GM18951 (cell line): ENCODE data around the gene KIF18A.
"Not testable (repeated sequence)": the region's sequence is repeated elsewhere in the genome, so short reads cannot be mapped to it uniquely, and the experiment has no call there.

Experiments used
- POLR2A ChIP-seq: IDR thresholded peaks from 4 replicates; pipeline ENCODE4 v1.6.1; 2011; ENCODE audit warnings: mild to moderate bottlenecking; ENCODE audit not compliant: insufficient read length, insufficient read depth; ENCODE audit errors: extremely low read depth
- in situ Hi-C: fragments of 300-500 bp; cut with MboI; formaldehyde crosslinking; loops from one replicate; pipeline ENCODE4 v1.12.0; 2022; ENCODE audit warnings: low sequenced_read_pairs, mixed read lengths, inconsistent platforms; ENCODE audit not compliant: unreplicated experiment

KIF18A gene

DNA sequence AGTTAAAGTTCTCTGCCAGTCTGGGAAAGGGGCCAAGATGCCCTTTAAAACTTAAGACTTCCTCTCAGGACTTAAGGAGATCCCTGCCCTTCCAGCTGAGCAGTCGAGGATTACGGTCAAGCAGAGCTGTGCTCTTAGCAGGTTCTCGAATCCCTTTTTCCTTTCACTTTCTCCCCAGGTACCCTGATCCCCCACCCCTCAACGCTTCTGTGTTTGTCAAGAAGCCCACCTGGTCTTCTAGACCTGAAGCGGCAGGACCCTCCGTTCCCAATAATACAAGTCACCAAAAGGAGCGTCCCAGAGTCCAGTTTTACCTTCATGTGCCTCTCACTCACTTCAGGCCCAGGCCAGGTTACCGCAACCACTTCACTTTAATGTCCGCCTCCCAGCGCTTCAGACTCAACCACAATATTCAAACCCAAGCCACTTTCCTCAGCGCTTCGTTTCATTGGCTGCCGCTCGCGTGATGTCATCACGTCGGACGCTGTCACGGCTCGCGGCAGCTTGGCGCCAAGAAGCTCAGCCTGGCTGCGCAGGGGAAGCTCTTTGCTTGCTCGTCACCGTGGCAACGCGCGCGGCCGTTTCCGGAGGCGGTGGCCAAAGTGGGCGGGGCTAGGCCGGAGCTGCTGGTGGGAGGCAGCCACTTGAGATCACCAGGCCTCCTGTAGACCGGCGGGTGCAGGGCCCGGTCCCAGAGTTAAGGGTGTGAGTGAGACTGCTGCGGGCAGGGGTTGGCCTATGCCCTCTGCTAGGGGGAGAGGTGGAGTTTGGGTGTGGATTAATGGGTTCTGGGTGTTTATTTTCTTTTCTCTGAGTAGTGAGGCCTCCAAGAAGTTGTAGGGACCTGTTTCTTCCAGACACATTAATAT is at the start of gene KIF18A, which contains the start of gene METTL15:
Gene KIF18A (minus strand): TSS at position 407 of the 869 bp plus-strand sequence. CDS start 10,209 bp downstream, outside the sequence.
Gene METTL15 (plus strand): TSS at position 639 of the 869 bp plus-strand sequence. CDS start 4,947 bp downstream, outside the sequence.
- TF ChIP-seq POLR2A: peak; percentile 71
- in situ Hi-C loops: no loop called here

DNA sequence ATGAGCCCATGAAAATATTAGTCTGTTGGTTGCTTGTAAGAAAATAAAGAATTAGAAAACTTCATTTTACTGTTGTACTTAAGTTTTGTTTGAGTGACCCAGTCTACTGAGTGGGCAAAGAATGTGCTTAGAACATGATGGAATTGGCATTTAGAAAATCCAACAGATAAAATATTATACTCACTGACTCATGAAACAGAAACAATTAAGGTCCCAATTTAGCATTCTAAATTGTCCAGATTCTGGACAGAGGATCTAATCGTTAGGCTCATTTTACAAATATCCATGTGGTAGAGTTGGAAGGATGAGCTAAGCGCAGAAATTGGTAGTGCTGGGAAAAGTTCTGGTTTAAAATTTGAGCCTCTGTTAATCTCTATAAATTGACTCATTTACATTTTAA is 45.6 kb upstream of the KIF18A start:
- TF ChIP-seq POLR2A: no peak
- in situ Hi-C loops: no loop called here

DNA sequence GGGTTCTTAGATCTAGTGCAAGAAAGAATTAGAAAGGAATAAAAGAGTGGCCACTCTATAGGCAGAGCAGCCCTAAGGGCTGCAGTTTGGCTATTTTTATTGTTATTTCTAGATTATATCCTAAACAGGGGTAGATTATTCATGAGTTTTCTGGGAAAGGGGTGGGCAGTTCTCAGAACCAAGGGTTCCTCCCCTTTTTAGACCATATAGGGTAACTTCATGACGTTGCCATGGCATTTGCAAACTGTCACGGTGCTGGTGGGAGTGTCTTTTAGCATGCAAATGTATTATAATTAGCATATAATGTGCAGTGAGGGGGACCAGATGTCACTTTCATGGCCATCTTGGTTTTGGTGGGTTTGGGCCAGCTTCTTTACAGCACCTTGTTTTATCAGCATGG is 44.8 kb upstream of the KIF18A start:
- no peak for TF ChIP-seq POLR2A
- in situ Hi-C loops: no loop called here

DNA sequence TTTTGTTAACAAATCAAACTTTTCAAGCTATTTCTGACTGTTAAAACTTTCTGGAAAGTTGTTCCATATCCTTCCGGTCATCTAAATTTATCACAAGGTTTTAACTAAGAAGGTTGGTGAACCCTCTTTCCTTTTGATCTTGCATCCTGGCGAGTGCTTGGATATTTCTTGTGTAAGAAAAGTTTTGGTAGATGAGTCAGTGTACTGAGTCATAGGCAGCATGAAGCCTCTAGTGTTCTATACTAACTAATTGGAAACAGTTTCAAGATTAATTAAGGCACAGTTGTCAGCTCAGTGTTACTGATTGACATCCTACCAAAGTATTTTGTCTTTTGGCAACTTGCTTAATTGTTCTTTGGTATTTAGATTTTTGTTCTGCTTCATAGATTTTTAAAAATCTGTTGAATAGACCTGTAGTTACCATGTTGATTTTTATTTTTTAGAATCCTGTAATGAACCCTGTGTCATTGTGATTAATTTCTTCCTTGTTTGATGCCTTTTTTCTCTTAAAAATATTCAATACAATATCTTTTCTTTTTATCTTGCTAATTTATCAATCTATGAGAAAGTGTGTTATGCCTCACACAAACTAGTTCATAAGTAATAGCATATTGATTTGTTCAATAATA is 38.3 kb upstream of the KIF18A start:
- TF ChIP-seq POLR2A: no peak
- in situ Hi-C loops: no loop called here

DNA sequence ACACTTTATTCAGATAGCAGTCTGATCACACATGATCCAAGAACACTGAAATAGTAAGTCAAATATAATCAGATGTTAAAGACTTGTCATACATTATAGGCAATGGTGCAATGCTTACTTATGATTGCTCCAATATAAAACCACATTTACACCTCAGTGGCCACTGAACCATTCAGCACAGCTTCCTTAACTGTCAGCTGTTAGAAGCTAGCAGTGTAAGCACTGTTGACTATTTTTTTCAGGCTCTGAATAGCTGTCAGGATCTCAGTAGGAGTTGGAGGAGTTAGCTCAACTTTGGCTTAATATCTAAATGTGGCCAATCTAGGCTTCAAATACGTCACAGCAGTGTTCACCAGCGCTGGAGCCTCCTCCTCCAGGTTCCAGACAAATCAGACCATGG is 36.9 kb upstream of the KIF18A start:
- in situ Hi-C loops: no loop called here
- no peak for TF ChIP-seq POLR2A

DNA sequence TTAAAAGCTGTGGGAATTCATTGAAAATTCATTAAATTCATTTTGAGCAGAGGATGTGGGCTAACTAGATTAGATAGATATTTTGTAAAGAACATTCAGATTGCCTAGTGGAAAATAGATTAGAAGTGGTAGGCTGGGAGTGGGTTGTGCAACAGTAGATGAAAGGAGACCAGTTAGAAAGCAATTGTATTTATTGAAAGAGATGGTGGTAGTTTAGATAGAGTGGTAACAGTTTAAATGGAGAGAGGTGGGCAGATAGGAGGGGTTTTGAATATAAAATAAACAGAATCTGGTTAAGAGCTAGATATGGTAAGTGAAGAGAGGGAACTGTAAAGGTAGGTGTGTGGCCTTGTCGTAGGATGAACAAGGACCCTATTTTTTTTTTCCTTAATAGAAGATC is 34.8 kb upstream of the KIF18A start:
- TF ChIP-seq POLR2A: no peak
- in situ Hi-C loops: no loop called here

DNA sequence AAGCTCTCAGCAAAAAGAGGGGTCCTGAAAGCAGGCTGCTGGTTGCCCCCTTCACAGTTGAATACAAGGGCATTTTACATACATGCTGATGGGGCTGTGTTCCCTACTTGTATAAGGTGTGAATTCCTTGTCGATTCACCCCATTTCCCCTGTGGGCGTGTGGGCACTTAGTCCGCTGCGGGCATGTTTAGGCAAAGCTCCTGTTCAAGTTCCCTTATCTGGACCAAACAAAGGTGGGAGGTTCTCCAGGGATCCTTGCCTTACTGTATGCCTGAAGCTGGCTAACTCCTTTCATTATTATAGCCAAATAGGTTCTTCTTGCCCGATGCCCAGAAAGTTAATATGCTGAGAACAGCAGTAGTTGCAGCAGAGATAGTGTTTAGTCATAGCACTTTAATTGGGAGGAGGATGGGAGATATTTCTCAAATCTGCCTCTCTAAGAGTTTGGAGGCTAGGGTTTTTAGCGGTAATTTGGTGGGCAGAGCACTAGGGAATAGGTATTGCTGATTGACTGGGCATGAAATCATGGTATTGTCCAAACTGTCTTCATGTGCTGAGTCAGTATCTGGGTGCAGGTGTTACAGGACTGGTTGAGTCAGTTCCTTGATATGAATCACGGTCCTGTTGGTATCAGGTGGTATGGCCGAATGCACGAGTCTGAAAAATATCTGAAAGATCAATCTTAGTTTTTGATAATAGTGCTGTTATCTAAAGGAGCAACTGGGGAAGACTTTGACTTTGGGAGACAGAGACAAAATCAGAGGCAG is 32.9 kb upstream of the KIF18A start:
- TF ChIP-seq POLR2A: no peak
- in situ Hi-C loops: no loop called here

DNA sequence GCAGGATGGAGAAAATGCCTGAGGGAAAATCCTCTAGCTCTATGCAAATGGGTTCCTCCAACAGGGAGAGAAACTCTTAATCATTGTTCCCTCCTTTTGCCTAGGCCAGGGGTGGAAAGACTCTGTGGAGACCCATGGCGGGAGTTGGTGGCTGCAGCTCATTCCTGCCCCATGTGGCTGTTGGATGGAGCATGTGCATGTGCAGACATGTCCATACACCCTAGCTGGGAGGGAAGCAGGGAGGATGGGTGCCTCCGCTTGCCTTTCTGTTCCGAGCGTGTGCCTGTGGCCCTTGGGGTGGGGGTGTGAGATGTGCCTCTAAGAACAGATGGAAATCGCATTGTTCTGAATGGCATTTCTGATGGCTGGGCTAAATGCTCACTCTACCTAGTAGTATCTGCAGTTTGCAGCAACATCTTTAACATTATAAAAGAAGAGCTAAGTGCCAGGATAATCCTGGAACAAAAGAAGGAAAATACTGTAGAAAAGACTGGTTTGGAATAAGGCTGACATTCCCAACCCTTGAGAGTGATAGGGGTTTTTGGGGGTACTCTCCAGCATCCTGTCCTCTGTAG is 32.0 kb upstream of the KIF18A start:
- in situ Hi-C loops: no loop called here

DNA sequence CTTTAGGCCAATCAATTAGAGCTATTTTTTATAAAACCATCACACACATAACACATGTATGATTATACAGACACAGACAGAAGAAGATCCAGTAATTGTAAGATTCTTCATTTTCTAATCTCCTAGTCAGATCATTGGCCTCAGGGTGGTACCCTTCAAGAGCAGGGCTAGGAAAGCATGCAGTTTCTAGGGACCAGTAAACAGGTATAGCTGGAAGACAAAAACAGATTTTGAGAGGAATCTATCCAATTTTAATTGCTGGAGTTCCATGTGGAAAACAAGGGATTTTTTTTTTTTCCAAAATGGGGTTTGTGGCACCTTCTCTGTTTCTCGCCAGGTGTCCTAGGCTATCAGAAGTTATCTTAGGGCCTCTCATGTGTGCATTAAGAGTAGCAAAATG is 29.9 kb upstream of the KIF18A start:
- no peak for TF ChIP-seq POLR2A
- in situ Hi-C loops: no loop called here

More for the DNA sequence above, 32.0 kb upstream of the KIF18A start:
- no peak for TF ChIP-seq POLR2A

DNA sequence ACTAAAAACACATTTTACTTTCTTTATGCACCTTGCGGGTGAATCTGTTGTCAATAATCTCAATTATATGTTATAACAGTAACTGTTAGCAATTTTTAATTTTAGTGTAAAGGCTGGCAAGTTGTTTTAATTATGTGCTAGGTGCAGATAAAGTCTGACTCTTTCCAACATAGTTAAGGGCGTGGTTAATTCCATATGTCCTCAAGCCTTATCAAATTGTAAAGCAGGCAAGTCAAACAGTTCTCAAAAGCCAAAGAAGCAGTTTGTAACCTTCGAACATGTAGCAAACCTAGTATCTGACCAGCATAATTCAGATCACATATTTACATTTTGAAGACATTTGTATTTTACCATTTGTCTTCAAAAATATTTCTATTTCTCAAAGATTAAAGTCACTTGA is 29.4 kb upstream of the KIF18A start:
- in situ Hi-C loops: no loop called here
- no peak for TF ChIP-seq POLR2A

DNA sequence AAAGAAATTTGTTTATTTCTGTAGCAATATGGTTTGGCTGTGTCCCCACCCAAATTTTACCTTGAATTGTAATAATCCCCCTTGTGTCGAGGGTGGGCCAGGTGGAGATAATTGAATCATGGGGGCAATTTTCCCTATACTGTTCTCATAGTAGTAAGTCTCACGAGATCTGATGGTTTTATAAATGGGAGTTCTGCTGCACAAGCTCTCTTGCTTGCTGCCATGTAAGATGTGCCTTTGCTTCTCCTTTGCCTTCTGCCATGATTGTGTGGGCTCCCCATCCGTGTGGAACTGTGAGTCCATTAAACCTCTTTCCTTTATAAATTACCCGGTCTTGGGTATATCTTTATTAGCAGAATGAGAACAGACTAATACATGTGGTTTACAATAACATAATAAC is 28.2 kb upstream of the KIF18A start:
- in situ Hi-C loops: not testable (repeated sequence)

DNA sequence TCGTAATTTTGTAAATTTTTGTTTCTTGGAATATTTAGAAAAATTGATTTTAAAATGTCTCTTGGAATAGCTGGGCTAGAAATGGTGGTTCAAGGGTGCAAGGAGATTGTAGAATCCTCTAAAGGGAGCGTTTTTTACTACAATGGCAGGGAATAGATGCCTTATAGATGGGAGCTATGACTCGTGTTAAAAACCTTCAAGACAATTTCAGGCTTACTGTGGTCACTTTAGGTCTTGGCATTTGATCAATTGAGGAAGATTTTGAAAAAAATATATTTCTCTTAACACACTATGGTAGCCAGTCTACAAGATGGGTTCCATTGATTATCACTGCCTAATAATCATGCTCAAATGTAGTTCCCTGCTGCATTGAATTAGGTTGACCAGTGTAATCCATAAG is 25.2 kb upstream of the KIF18A start:
- in situ Hi-C loops: no loop called here
- TF ChIP-seq POLR2A: no peak

DNA sequence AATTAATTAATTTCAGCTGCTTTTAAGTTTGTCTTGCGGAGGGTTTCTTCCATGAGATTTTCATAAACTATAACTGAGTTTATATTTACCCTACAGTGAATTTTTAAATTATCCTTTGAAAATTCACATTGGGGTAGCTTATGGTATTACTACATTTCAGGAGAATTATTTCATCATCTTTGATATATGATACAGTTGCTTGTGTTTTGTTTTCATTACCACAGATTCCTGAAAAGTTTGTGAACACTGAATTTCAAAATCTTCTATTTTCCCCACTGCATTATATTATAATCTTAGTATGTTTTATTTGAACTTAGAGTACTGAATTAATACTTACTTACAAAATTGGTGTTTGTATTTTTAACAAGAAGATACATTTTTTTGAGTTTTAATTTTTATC is 24.6 kb upstream of the KIF18A start:
- in situ Hi-C loops: no loop called here
- no peak for TF ChIP-seq POLR2A
